Stimulated activated CD4-positive, alpha-beta T cell treated with anti-CD3 and anti-CD28 coated beads, Interleukin-15, amount 100 ng/mL, for 1 hour (primary cell): ENCODE measurements around the gene MPDU1.
"Not testable (repeated sequence)": the region's sequence is repeated elsewhere in the genome, so short reads cannot be mapped to it uniquely, and the experiment has no call there.

Experiments used
- DNase-seq, 2 donors: peaks; one replicate each; pipeline ENCODE4 v3.0.0-alpha.2; 2020; ENCODE audit warnings: low read depth in 1 of 2, low spot score in 1 of 2

MPDU1 gene

GRCh38 chr17:7614425-7615264 is 31.0 kb downstream of the MPDU1 start, which contains the start of gene FXR2:
Gene FXR2 (minus strand): TSS chr17:7614897. CDS start chr17:7614532, 365 bp downstream.
- peak; percentile 96 to 98 for DNase-seq

- no peak for DNase-seq
These were observed 31.7 kb downstream of the MPDU1 start for GRCh38 chr17:7615265-7615747.

- no peak for DNase-seq
These were observed 35.0 kb downstream of the MPDU1 start for GRCh38 chr17:7618608-7619007.

GRCh38 chr17:7620835-7621234 is 37.2 kb downstream of the MPDU1 start:
- no peak for DNase-seq

- no peak for DNase-seq
These were observed 40.0 kb downstream of the MPDU1 start for GRCh38 chr17:7623661-7624060.

GRCh38 chr17:7625749-7626148 is 42.1 kb downstream of the MPDU1 start:
- DNase-seq, result not testable (repeated sequence)

GRCh38 chr17:7626307-7626706 is 42.7 kb downstream of the MPDU1 start:
- DNase-seq, result no peak

GRCh38 chr17:7626956-7627249 is 43.3 kb downstream of the MPDU1 start:
- DNase-seq, result no peak

GRCh38 chr17:7627250-7628121 is 43.8 kb downstream of the MPDU1 start, which contains the start of gene SAT2:
Gene SAT2 (minus strand): TSS chr17:7627821. CDS start chr17:7627635, 186 bp downstream.
- peak; percentile 66 to 71 for DNase-seq

GRCh38 chr17:7629939-7630571 is 46.4 kb downstream of the MPDU1 start, which contains the start of gene SHBG:
Gene SHBG (plus strand): TSS chr17:7630135. CDS start chr17:7630173, 38 bp downstream.
- no peak for DNase-seq

GRCh38 chr17:7631398-7632380 is 48.0 kb downstream of the MPDU1 start:
- DNase-seq, result no peak

GRCh38 chr17:7632492-7632894 is 48.8 kb downstream of the MPDU1 start:
- no peak for DNase-seq

- no peak for DNase-seq
These were observed 49.4 kb downstream of the MPDU1 start for GRCh38 chr17:7633093-7633492.

- no peak for DNase-seq
These were observed 50.7 kb downstream of the MPDU1 start for GRCh38 chr17:7634384-7634783.

GRCh38 chr17:7636163-7636562 is 52.5 kb downstream of the MPDU1 start:
- no peak for DNase-seq
